HG02943 (cell line): Measurements from ENCODE around the gene JUND.

Source experiments
- ATAC-seq: cut with Tn5 transposase; IDR thresholded peaks from one replicate; pipeline ENCODE4 v1.9.1; 2021; ENCODE audit warnings: mild to moderate bottlenecking, low read depth, moderate library complexity; ENCODE audit not compliant: unreplicated experiment

Gene JUND

DNA sequence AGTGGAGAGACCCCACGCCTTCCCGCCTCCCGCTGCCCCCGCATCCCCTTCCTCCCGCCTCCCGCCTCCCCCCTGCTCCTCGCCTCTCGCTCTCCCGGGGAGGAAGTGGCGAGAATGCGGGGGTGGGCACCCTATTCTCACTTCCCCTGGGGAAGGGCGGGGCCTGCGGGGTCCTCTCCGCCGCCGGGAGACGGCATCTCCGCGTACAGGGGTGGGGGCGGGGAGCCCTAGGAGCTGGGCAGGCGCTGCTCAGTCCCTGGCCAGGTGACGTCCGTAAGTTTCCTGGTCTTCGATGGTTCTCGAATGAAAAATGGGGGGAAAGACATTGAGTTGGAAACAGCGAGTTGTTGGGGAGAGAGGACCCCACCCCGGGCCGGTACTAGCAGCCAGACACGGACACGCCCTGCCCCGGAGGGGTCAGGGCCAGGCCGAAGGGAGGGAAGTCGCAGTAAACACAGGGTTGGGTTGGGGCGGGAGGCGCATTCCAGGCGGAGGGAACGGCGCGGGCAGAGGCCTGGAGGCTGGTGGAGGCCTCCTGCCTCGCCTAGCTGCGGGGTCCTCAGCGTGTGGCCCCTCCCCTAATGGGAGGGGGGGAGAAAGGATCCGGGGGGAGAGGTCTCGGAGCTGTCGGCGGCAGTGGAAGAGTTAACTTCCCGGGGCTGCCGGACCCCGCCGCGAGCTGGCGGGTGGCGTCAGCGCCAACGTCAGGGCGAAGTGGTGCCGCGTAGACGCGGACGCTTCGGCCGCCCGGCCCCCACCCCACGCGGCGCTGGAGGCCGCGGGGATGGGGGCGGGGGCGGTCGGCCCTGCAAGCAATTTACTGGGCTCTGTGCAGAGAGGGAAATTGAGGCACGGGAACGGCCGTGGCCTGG lies 10.4 kb upstream of the JUND start:
- no peak for ATAC-seq

- ATAC-seq, result no peak
These were observed 9.7 kb upstream of the JUND start for GRCh38 chr19:18291019-18291524.

DNA sequence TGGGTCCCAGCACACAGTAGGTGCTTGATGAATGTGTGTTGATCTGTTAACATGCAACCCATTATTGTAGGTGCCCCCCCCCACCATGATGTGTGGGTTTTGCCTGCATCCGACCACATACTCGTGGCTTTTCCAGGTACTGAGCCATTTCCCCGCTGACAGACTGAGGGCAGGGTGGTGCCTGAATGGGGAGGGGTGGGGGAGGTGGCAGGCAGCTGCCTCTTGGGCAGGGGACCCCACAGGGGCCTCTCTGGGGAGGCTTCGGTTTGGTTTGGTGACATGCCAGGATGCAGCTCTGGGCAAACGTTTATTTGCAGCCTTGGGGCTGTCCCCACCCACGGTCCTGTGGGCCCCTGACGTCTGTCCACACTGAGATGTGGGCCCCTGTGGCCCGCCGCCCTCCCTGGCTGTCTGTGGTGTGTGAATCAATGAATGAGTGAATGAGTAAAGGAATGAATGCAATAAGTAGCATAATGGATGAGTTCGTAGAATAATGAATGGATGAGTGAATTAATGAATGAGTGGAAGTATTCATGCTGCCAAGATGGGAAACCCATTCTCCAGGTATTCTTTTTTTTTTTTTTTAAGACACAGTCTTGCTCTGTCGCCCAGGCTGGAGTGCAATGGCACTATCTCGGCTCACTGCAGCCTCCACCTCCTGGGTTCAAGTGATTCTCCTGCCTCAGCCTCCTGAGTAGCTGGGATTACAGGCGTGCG lies 9.0 kb upstream of the JUND start:
- ATAC-seq, result no peak

GRCh38 chr19:18289471-18290301 lies 8.3 kb upstream of the JUND start:
- no peak for ATAC-seq

DNA sequence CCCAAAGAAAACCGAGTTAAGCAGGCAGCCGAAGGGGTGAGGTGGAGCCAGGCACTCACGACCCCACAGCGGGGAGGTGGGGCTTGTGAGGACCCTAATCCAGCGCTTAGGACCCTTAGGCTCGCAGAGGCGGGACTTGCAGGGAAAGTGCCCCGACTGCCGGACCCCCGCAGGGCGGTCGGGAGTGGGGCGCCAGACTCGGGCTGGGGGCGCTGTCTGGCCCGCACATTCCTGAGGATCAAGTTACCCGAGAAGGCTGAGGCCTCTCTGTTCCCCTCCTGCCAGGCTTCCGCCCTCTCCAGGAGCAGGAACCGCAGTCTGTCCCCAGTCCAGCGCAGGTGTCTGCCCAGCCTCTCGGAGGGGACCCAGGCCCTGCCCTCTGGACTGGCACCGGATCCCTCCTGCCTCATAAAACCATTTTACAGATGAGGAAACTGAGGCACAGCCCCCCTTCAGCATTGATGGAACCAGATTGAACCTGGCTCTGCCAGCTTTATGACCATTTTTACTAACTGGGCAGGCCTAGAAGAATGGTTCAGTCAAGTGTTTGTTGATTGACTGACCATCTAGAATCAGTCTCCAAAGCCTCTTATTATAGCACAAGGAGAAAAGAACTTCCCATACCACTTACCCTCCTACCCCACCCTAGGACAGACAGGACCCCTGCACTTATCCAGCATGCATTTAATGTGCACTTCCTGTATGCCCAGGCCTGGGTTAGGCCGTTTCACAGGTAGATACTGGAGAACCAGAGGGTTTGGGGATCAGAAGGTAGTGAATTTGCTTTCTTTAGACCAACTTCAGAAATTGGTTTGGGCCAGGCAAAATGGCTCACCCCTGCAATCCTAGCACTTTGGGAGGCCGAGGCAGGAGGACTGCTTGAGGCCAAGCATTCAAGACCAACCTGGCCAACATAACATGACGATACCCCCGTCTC lies 6.7 kb upstream of the JUND start:
- no peak for ATAC-seq

GRCh38 chr19:18286973-18287635 lies 5.7 kb upstream of the JUND start:
- ATAC-seq, result no peak

DNA sequence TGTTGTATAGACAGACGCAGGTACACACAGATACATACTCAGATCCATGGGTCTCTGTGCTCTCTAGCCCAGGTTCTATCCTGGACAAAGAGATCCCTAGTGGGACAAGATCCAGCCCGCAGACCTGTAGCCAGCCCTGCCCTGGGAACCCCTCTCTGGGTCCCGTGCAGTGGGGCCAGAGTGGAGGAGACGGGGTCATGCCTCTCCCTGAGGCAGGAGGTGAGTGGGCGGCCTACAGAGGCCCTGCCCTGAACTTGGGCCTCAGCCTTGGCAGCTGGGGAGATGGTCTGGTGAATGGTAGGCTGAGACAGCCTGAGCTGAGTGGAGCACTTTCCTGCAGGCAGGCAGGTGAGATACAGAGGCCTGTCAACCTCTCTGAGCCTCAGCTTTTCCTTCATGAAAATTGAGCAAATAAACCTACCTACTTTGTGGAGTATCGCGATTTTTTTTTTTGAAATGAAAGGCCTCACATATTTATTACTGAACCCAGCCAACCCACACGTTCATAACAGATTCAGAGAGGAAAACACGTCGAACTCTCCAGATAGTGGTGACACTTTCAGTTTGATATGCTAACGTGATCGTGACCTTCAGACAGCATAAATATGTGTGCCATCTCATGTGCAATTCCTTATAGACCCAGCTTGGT lies 3.4 kb upstream of the JUND start:
- ATAC-seq, result no peak

- no peak for ATAC-seq
These were observed 1.9 kb upstream of the JUND start for GRCh38 chr19:18283338-18283737.

- no peak for ATAC-seq
These were observed 1.3 kb upstream of the JUND start for GRCh38 chr19:18282788-18283141.

- no peak for ATAC-seq
These were observed 782 bp upstream of the JUND start for GRCh38 chr19:18282021-18282787.

DNA sequence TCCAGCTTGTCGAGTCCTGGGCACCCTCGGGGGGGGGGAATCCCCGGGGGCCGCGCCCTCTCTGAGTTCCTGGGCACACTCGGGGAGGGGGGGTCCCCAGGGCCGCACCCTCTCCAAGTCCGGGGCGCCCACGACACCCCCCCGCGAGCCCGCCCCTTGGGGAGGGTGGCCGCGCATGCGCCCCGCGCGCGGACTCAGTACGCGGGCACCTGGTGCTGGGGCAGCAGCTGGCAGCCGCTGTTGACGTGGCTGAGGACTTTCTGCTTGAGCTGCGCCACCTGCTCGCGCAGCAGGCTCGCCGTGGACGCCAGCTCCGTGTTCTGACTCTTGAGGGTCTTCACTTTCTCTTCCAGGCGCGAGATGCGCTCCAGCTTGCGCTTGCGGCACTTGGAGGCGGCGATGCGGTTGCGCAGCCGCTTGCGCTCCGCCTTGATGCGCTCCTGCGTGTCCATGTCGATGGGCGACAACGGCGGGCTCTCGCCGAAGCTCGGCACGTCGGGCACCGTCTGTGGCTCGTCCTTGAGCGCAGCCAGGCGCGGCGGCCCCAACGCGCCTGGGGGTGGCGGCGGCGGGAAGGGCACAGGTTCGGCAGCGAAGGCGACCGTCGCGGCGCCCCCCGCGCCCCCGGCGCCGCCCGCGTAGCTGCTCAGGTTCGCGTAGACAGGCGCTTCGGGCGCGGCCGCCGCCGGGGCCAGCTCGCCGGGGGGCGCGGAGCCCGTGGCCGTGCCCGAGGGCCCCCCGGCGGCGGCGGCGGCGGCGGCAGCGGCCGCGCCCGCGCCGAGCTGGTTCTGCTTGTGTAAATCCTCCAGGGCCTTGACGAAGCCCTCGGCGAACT lies 958 bp downstream of the JUND start:
- ATAC-seq, result no peak

- no peak for ATAC-seq
These were observed 1.7 kb downstream of the JUND start for GRCh38 chr19:18279516-18280246.

DNA sequence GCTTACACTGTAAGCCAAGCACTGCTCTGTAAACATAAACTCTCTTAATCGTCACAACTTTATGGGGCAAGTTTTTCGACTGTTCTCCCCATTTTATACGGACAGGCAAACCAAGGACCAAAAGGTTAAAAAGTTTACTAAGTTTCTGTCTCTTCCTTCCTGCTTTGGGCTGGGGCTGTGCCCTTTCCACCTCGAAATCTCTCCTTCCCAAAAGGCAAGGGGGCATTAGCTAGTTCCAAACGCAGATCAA lies 2.2 kb downstream of the JUND start:
- ATAC-seq, result no peak

GRCh38 chr19:18278521-18279265 lies 2.7 kb downstream of the JUND start:
- ATAC-seq, result no peak

DNA sequence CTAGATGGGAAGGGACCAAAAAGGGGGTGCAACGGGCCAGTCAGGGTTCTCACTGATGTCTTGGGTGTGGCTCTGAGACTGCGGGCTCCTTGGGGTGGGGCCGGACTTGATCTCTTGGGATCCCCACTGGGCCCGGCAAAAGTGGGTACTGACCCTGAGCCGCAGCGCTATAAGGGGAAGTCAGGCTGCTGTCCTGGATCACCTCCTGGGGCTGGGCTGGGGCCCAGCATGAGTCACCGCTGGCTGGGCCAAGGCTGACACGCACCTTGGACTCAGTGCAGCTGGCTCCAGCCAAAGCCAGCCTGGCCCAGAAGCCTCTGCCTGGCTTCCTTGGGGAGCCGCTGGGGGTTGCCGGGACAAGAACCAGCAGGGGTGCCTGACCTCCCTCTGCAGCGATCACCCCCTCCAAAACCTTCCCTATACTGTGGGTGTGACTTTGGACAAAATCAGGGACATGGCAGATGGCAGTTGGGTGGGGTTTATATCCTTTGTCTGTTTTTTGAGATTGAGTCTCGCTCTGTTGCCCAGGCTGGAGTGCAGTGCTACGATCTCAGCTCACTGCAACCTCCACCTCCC lies 6.6 kb downstream of the JUND start:
- no peak for ATAC-seq
